ENCODE measurements around the gene MYO5A. TPM values are rescaled to one million over a fixed set of nuclear protein-coding genes. Genes with fewer than 3 reads are reported as not detected.

Gene MYO5A
- total and polyA plus RNA-seq, 10 of the 15 experiments (the other 5 are each of a cell fraction or from before 2014, with no cell fraction given), result 4.2 to 42.9 (median 31.1) TPM

- WGBS (ENCODE audit: insufficient coverage, insufficient replicate concordance, low lambda C conversion rate, missing lambda C conversion rate), result 4% methylated on average over 4 of the region's 4 CpGs
- ChIA-PET RAD21 (ENCODE audit: unreplicated experiment) (interaction anchor here (1.1 kb wide), 1 partner anchor 33 kb away, joined by 3 read pairs; no protein-coding TSS in a partner anchor), SMC1A (ENCODE audit: uncharacterized antibody, unreplicated experiment) (interaction anchor here (0.7 to 1.6 kb wide), 5 partner anchors 16 to 103 kb away, joined by 3 to 8 read pairs (median 3); no protein-coding TSS in a partner anchor), POLR2A (interaction anchor here (1.2 kb wide), 1 partner anchor 29 kb away, joined by 3 read pairs; no protein-coding TSS in a partner anchor), CTCF (interaction anchor here (0.6 to 0.9 kb wide), 2 partner anchors 19 to 27 kb away, joined by 3 read pairs; no protein-coding TSS in a partner anchor)
- ATAC-seq (peak; percentile 68), DNase-seq (ENCODE audit: low read depth, low spot score) (peak; percentile 30), FAIRE-seq (peak; percentile 72)
- Histone ChIP-seq H3K9ac (ENCODE audit: control insufficient read depth, insufficient read depth, low read length) (no peak overlapping the region), H3K4me2 (ENCODE audit: control insufficient read depth, insufficient read depth) (no peak overlapping the region), H3K4me3 (no peak overlapping the region), H2AFZ (ENCODE audit: control insufficient read depth, low read depth, low read length) (no peak overlapping the region), H3K27ac (ENCODE audit: control insufficient read depth, insufficient read depth) (no peak overlapping the region), H3K27me3 (replicated peaks in 1 of 2; ENCODE audit: control insufficient read depth in 2 of 2, insufficient read depth in 2 of 2, low read length in 1 of 2) (peaks cover 4% of the 10 kb centered on the region in 2 experiments; a peak in 3 of 4 replicates), H3K36me3 (ENCODE audit: control insufficient read depth in 2 of 2, insufficient read depth in 2 of 2, low read length in 1 of 2) (no peaks in the 10 kb centered on the region), H4K20me1 (ENCODE audit: control insufficient read depth, insufficient read depth) (no peaks in the 10 kb centered on the region), H3K4me1 (ENCODE audit: control insufficient read depth, insufficient read depth, low read length) (peaks cover 19% of the 10 kb centered on the region), H3K79me2 (ENCODE audit: control insufficient read depth, insufficient read depth, low read length) (no peaks in the 10 kb centered on the region), H3K9me3 (replicated peaks; ENCODE audit: control insufficient read depth, insufficient read depth, low read length) (no peaks in the 10 kb centered on the region)
- intact Hi-C loops (cut with micrococcal nuclease; ENCODE audit: unreplicated experiment) (no loop called here), in situ Hi-C loops (cut with MboI) (no loop called here)
- no TSS peak for BruUV-seq (replicated peaks)
- TF ChIP-seq EP300 (IDR thresholded peaks at IDR 0.05; ENCODE audit: borderline replicate concordance in 1 of 2, control insufficient read depth in 1 of 2, low read depth in 2 of 2, low read length in 2 of 2) (peak; percentile 21 to 30; a peak in 1 of 4 replicates), ZBTB4 (CRISPR knock-in tag; IDR thresholded peaks at IDR 0.05) (no peak), IRF4 (IDR thresholded peaks at IDR 0.05; ENCODE audit: low read depth, low read length) (peak; percentile 51; the same call in 1 of the 2 replicates), ZBTB40 (IDR thresholded peaks at IDR 0.05; ENCODE audit: borderline replicate concordance) (no peak), IKZF2 (IDR thresholded peaks at IDR 0.05) (peak in 1 of 2 experiments; percentile 26; a peak in 1 of 4 replicates), NR2C1 (IDR thresholded peaks at IDR 0.05) (peak; percentile 70), NR2F1 (conservative IDR thresholded peaks at IDR 0.05) (peak; percentile 69), TCF3 (IDR thresholded peaks at IDR 0.05; ENCODE audit: borderline replicate concordance, insufficient read depth, low read depth, low read length) (peak; percentile 89), CBX3 (IDR thresholded peaks at IDR 0.05; ENCODE audit: borderline replicate concordance, low read depth) (no peak), EGR1 (IDR thresholded peaks at IDR 0.05; ENCODE audit: borderline replicate concordance in 1 of 2, low read depth in 2 of 2, low read length in 2 of 2) (no peak), POLR2A (IDR thresholded peaks at IDR 0.05; ENCODE audit: low read depth, low read length) (no peak), CREB1 (IDR thresholded peaks at IDR 0.05; ENCODE audit: low read depth) (no peak), CBX5 (IDR thresholded peaks at IDR 0.05; ENCODE audit: low read depth) (no peak), TCF12 (IDR thresholded peaks at IDR 0.05; ENCODE audit: low read depth, low read length) (0 out of 2 replicates have a peak, but pooled peaks have one; percentile 31), ELK1 (IDR thresholded peaks at IDR 0.05; ENCODE audit: low read depth, low read length) (no peak), JUNB (IDR thresholded peaks at IDR 0.05) (peak; percentile 74), MTA2 (IDR thresholded peaks at IDR 0.05; ENCODE audit: low read depth) (peak; percentile 57)
Measured at GRCh38 chr15:52290329-52290728, 238.4 kb downstream of the MYO5A start.
